GM12875 (cell line): ENCODE measurements around the gene USF1.
A peak's percentile ranks its signal among the peaks of the same experiment; 100 is the strongest.

Experiments used
- H3K4me3 ChIP-seq: one replicate; pipeline ENCODE4 v1.5.1; 2011; ENCODE audit warnings: low read depth, low read length, control low read depth
- CTCF ChIP-seq: IDR thresholded peaks from 2 replicates; pipeline ENCODE4 v1.5.1; 2011; ENCODE audit warnings: low read depth, mild to moderate bottlenecking, control low read depth, inconsistent platforms, low read length, moderate library complexity, borderline replicate concordance; ENCODE audit not compliant: insufficient read depth

Gene USF1

GRCh38 chr1:161013488-161014230 lies 32.1 kb downstream of the USF1 start:
- no peak for TF ChIP-seq CTCF
- H3K4me3 ChIP-seq: peak overlapping the region; percentile 0

- TF ChIP-seq CTCF: no peak
- H3K4me3 ChIP-seq: no peak overlapping the region
Measured at GRCh38 chr1:161013131-161013487, 32.7 kb downstream of the USF1 start.

GRCh38 chr1:161012420-161012819 lies 33.4 kb downstream of the USF1 start:
- no peak overlapping the region for H3K4me3 ChIP-seq
- no peak for TF ChIP-seq CTCF

- no peak overlapping the region for H3K4me3 ChIP-seq
- no peak for TF ChIP-seq CTCF
Measured at GRCh38 chr1:161009602-161010211, 36.1 kb downstream of the USF1 start.

GRCh38 chr1:161008869-161009510 lies 36.8 kb downstream of the USF1 start:
- no peak overlapping the region for H3K4me3 ChIP-seq
- TF ChIP-seq CTCF: no peak

- TF ChIP-seq CTCF: no peak
- no peak overlapping the region for H3K4me3 ChIP-seq
Measured at GRCh38 chr1:161007369-161007768, 38.4 kb downstream of the USF1 start.
